ENCODE results near the gene HCRTR1.

HCRTR1 gene

GRCh38 chr1:31664528-31664927, 47.0 kb downstream of the HCRTR1 start:
- in situ Hi-C loops (cut with MboI; ENCODE audit: low sequenced_read_pairs): no loop called here

- in situ Hi-C loops (cut with MboI; ENCODE audit: low sequenced_read_pairs): no loop called here
Measured at GRCh38 chr1:31665234-31665878, 47.9 kb downstream of the HCRTR1 start.

DNA sequence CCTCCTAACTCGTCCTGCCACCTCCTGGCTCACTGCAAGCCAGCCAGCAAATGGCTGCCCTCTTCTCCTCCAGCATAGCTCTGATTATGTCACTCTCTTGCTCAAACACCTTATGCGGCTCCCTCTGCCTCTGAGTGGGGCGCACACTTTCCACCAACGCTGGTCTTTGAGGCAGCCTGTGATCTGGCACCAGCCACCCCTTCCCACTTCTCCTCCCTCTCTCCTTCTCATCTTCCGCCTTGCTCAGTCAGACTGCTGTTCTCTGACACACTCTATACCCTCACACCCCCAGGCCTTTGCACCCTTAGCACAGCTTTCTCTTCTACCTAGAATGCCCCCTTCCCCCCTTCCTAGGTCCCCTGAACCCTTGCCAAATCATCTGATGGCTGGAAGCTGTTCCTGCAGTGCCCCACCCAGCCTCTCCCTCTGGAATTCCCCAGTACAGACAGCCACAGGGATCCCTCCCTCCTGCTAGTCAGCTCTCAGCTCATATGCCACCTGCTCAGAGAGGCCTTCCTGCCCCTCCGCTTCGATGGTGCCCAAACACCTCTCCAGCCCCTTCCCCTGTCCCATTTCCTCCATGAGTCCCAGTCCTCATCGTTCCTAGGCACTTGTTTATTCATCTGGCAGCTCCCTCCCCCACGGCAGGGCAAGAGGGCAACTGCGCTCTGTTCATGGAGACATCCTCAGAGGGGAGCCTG, 48.9 kb downstream of the HCRTR1 start:
- in situ Hi-C loops (cut with MboI; ENCODE audit: low sequenced_read_pairs): no loop called here

DNA sequence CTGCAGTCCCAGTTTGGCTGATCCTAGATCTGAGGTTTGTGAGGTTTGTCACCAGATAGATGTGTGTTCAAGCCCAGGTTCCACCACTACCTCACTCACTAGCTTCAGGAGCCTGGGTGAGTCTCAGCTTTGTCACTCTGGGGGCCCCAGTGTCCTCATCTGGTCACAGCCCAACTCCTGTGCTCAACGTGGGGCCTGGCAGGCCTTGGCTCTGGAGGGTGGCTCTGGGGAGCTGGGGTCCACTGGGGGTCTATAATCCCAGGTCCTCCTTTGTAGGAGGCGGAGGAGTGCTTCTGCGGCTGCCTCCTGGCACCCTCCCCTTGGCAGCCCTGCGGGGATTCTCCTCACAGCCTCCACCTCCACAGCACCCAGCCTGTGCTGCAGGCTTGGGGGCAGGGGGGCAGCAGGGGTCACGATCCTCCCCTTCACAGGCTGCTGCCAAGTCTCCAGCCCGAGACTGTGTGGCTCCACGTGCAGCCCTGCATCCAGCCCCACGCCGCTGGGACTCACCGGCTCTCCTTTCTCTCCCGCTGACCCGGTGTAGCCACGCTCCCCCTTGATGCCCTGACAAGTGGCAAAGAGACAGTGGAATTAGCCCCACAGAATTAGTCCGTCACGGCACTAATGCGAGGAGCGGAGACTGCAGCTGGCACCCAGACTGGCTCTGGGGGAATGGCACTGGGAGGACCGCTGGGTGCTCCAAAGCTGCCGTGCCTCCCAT, 49.7 kb downstream of the HCRTR1 start:
- in situ Hi-C loops (cut with MboI; ENCODE audit: low sequenced_read_pairs): no loop called here

DNA sequence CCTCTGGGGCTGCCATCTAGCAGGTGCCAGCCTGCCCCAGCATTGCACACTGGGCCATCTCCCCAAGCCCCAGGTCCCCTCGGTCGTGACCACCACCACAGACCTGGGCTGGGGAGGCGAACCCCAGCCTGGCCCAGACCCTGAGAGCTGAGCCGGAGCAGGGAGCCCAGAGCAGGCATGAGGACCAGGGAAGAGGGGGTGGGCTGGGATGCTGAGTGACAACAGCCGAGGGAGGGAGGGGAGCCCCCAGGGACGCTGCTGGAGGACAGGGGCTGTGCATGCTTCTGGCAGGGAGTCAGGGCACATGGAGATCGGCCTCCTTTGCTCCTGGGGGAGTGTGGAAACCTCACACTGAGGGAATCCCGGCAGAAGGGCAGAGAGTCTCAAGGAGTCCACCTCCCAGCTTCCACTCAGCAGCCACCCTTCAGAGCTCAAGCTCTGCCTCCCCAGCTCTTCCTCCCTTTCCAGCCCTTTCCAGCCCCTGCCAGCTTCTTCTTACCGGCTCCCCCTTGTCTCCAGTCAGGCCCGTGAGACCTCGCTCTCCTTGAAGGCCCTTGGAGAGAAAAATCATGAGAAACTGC, 50.9 kb downstream of the HCRTR1 start:
- in situ Hi-C loops (cut with MboI; ENCODE audit: low sequenced_read_pairs): no loop called here

- in situ Hi-C loops (cut with MboI; ENCODE audit: low sequenced_read_pairs): no loop called here
Measured at GRCh38 chr1:31669433-31669785, 51.9 kb downstream of the HCRTR1 start.

GRCh38 chr1:31669786-31670592, 52.5 kb downstream of the HCRTR1 start:
- in situ Hi-C loops (cut with MboI; ENCODE audit: low sequenced_read_pairs): no loop called here

GRCh38 chr1:31670593-31670964, 53.1 kb downstream of the HCRTR1 start:
- in situ Hi-C loops (cut with MboI; ENCODE audit: low sequenced_read_pairs): no loop called here

DNA sequence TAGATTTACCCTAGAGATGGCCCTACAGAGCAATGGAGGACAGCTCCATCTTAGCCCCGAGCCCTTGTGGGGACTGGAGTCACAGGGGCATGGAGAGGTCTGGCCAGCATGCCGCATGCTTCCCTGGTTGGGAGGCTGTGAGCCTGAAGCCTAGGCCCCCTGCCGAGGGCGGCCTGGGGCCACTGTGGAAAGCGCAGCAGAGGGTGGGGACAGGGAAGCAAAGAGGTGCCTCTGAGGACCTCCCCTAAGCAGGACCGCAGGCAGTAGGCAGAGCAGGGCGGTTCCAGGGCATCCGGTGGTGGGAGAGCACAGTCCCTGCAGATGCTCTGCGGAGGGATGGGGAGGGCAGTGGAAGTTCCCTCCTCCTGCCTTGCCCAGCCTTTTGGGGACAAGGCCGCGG, 53.7 kb downstream of the HCRTR1 start:
- in situ Hi-C loops (cut with MboI; ENCODE audit: low sequenced_read_pairs): no loop called here

GRCh38 chr1:31671561-31672201, 54.2 kb downstream of the HCRTR1 start:
- in situ Hi-C loops (cut with MboI; ENCODE audit: low sequenced_read_pairs): no loop called here

DNA sequence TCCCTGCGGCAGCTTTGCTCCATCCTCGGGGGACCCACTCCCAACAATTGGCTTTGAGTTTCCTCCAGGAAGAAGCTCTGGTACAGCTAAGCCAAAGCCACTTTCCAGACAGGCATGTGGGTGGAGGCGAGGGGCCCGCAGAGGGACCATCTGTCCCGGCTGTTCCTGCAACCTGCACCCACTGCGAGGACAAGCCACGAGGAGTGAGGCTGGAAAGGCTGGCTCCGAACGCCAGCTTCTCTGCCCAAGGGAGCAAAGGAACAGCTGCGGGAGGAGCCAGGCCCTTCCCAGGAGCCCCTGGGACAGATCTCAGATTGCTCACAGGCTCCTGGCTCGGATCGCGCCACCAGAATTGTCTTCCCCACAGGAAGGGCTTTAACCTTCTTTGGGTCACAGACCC, 55.5 kb downstream of the HCRTR1 start:
- in situ Hi-C loops (cut with MboI; ENCODE audit: low sequenced_read_pairs): no loop called here

DNA sequence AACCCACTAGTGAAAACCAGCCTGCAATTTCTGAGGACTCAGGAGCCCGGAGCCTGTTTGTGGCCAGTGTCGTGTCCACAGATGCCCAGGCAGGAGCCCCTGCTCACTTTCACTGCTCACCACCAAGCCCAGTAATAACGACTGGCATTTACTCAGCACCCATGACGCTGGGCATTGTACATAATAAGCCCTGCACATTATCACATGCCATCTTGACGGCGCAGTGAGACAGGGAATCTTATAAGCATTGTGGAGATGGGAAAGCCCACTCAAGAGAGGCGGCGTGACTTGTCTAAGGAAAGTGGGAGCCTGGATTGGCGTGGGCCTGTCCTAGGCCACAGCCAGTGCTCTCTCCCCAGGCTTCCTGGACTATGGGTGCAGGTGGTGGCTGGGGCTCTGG, 55.9 kb downstream of the HCRTR1 start:
- in situ Hi-C loops (cut with MboI; ENCODE audit: low sequenced_read_pairs): no loop called here

DNA sequence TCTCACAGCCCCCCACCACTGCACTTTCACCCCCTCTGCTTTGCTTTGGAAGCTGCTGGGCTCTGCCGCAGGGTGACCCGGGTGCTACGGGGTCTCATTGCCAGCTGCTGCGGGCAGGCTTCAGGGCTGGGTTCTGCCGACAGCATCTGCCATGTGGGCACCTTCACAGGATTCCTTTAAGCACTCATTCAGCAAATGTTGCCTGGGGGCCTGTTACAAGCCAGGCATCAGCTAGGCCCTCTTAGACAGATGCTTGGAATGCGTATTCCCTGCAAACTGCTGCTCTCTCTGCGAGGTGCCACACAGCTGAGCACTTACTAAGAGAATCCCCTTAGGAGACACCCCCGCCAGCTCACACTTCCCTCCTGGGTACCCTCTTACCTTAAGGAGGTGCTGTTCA, 57.1 kb downstream of the HCRTR1 start:
- in situ Hi-C loops (cut with MboI; ENCODE audit: low sequenced_read_pairs): no loop called here

GRCh38 chr1:31675161-31675560, 57.7 kb downstream of the HCRTR1 start:
- in situ Hi-C loops (cut with MboI; ENCODE audit: low sequenced_read_pairs): no loop called here

DNA sequence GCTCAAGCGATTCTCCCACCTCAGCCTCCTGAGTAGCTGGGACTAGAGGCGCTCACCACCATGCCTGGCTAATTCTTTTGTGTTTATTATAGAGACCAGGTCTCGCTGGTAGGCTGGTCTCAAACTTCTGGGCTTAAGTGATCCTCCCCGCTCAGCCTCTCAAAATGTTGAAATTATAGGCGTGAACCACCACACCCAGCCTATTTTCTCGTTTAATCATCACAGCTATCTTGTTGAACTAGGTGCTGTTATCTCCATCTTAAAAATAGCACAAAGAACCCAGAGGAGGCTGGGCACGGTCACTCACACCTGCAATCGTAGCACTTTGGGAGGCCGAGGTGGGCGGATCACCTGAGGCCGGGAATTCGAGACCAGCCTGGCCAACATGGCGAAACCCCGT, 58.3 kb downstream of the HCRTR1 start:
- in situ Hi-C loops (cut with MboI; ENCODE audit: low sequenced_read_pairs): no loop called here
